Stimulated activated CD4-positive, alpha-beta T cell treated with anti-CD3 and anti-CD28 coated beads, Interleukin-4, amount 100 ng/mL, for 24 hours (primary cell): ENCODE data around the gene CCNG2.

ENCODE experiments used
- DNase-seq: peaks from one replicate; pipeline ENCODE4 v3.0.0-alpha.2; 2020

CCNG2 gene

DNA sequence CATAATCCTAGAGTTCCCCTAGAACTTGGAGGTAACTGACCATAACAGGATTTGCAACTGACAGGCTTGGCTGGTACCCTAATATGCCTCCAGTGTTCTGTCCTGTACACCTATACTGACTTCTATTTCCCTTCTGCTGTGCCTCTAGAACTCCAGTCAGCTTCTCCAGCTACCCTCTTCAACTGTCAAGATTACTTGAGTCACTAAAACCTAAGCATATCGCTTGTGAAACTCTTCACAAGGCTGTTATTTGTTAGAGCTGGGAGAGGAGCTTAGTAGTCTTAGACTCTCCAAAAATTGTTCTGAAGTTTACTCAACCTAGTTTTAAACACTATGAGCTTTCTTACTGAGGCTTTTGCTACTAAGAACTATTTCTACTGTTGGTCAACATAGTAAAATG, 52.0 kb downstream of the CCNG2 start:
- no peak for DNase-seq

DNA sequence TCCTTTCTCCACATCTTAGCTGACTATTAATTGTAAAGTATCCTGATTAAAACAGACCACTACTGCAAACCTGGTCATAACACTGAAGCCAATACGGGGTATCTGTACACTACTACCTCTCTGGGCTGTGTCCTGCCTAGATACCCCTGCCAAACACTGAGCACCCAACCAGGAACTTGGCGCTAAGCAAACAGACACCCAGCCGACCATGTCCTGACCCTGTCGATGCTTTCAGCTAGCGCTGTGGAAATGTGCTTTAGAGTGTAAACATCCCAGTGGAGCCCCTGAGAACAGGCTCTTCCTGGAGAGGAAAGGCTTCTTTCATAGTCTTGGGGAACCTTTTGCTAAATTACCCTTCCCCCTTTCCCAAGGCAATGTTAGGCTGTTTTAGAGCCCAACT, 52.9 kb downstream of the CCNG2 start:
- DNase-seq = no peak

DNA sequence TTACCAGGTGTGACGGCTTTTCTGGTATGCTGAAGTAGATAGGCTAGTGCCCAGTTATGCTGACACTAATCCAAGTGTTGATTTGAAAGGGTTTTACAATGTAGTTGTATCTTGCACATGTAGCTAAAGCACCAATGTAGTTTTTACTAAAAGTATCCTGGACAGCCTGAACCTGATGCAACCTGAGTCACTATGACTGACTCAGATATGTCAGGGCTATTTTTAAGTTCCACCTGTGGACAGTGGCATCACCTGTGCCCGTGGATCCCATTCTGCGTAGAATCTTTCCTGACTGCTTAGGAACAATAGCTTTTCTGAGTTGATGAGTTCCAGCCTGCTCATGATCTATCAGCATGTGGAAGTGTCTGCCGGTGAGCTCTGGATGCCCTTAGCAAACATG, 58.1 kb downstream of the CCNG2 start:
- no peak for DNase-seq

DNA sequence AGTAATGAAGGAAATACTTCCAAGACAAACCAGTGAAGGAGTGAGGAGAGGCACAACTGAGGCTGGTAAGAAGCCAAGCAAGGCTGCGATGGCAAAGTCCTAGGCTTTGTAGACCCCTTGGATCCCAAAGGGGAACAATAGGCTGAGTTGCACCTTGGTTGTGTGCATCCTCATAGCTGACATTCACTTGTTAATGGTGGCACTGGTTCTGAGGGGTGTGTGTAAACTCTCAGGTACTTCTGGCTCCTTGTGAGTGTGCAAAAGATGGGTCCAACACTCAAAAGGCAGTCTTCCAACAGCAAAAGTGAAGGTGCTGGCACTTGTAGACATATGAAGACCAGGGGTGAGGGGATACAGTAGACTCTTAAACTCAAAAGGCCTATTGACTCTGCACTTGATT, 60.5 kb downstream of the CCNG2 start:
- DNase-seq = no peak

DNA sequence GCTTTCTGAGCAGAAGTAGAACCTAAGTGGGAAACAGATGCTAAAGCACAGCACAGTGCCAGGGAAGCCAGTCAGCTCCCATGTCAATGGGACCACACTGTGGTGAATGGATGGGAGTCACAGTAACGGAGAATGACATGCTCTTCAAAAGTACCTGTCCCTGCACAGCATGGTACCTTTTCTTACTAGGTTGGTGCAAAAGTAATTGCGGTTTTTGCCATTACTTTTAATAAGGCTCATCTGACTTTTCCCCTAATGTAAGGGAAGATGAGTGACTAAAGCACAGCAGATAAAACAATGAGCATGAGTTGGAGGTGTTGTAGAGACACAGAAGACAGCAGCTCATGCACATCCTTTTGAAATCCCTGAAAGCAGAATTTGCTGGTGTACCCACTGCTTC, 62.3 kb downstream of the CCNG2 start:
- DNase-seq = no peak
